Measurements from ENCODE around the gene RNF215. TPM values are rescaled to one million over a fixed set of nuclear protein-coding genes. Genes with fewer than 3 reads are reported as not detected.

Gene RNF215
- total RNA-seq, 1 donor from 2014 or later: 39.4 TPM

- Mint-ChIP-seq H3K27me3 (ENCODE audit: low read depth) (no peaks in the 10 kb centered on the region), H3K4me3 (no peak overlapping the region), H3K4me1 (no peaks in the 10 kb centered on the region), H3K9me3 (no peaks in the 10 kb centered on the region), H3K36me3 (no peaks in the 10 kb centered on the region), H3K27ac (no peak overlapping the region)
- no peak for DNase-seq (ENCODE audit: low spot score in 2 of 2, unreplicated experiment in 2 of 2)
- TF ChIP-seq, protein P1, sequence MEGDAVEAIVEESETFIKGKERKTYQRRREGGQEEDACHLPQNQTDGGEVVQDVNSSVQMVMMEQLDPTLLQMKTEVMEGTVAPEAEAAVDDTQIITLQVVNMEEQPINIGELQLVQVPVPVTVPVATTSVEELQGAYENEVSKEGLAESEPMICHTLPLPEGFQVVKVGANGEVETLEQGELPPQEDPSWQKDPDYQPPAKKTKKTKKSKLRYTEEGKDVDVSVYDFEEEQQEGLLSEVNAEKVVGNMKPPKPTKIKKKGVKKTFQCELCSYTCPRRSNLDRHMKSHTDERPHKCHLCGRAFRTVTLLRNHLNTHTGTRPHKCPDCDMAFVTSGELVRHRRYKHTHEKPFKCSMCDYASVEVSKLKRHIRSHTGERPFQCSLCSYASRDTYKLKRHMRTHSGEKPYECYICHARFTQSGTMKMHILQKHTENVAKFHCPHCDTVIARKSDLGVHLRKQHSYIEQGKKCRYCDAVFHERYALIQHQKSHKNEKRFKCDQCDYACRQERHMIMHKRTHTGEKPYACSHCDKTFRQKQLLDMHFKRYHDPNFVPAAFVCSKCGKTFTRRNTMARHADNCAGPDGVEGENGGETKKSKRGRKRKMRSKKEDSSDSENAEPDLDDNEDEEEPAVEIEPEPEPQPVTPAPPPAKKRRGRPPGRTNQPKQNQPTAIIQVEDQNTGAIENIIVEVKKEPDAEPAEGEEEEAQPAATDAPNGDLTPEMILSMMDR (IDR thresholded peaks at IDR 0.05; ENCODE audit: unreplicated experiment): no peak
Measured at GRCh38 chr22:30433227-30433626, 46.0 kb upstream of the RNF215 start.

- Mint-ChIP-seq H3K36me3 (no peaks in the 10 kb centered on the region), H3K4me3 (no peak overlapping the region), H3K4me1 (no peaks in the 10 kb centered on the region), H3K27me3 (ENCODE audit: low read depth) (no peaks in the 10 kb centered on the region), H3K27ac (no peak overlapping the region), H3K9me3 (no peaks in the 10 kb centered on the region)
- no peak for DNase-seq (ENCODE audit: low spot score in 2 of 2, unreplicated experiment in 2 of 2)
- TF ChIP-seq, protein P1 (IDR thresholded peaks at IDR 0.05; ENCODE audit: unreplicated experiment): no peak
Measured at GRCh38 chr22:30432520-30432919, 45.3 kb upstream of the RNF215 start.

GRCh38 chr22:30432096-30432495 is 44.9 kb upstream of the RNF215 start:
- no peak for DNase-seq (ENCODE audit: low spot score in 2 of 2, unreplicated experiment in 2 of 2)
- no peaks in the 10 kb centered on the region for H3K9me3 Mint-ChIP-seq
- H3K4me1 Mint-ChIP-seq: no peaks in the 10 kb centered on the region
- H3K4me3 Mint-ChIP-seq: no peak overlapping the region
- TF ChIP-seq, protein P1 (IDR thresholded peaks at IDR 0.05; ENCODE audit: unreplicated experiment): no peak
- no peaks in the 10 kb centered on the region for H3K27me3 Mint-ChIP-seq (ENCODE audit: low read depth)
- H3K36me3 Mint-ChIP-seq: no peaks in the 10 kb centered on the region
- no peak overlapping the region for H3K27ac Mint-ChIP-seq

DNA sequence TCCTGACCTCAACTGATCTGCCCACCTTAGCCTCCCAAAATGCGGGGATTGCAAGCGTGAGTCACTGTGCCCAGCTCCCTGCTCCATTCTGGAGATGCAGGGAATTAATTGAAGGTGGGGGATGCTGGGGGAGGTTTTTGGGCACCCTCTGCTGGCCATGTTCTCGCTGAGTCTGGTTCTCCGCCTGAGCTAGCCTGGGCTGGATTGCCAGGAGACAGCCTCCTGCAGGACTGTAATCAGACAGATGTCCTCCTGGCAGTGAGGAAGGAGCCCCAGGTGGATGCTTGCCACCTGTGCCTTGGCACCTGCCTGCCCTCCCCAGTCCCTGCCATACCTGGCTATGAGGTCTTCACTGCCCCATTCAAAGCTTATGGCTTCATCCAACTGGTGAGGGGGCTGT is 43.7 kb upstream of the RNF215 start:
- DNase-seq (ENCODE audit: low spot score in 2 of 2, unreplicated experiment in 2 of 2): no peak
- TF ChIP-seq, protein P1 (IDR thresholded peaks at IDR 0.05; ENCODE audit: unreplicated experiment): no peak

DNA sequence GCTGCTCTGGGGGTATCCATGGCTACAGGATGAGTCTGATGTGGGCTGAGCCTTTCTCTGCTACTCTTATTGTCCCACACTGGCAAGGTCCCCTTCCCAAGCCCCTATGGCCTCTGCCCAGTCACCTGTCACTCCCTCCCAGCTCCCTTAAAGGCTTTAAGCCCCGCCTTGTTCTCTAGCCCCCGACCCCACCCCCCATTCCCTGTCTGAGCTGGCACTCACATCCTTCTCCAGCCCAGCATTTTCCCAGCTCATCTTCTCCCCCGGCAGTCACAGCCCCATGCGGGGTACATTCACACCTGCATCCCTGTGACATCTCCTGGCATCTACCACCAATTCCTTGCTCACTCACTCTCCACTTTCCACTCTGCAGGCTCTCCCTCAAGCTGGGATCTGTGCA is 42.7 kb upstream of the RNF215 start:
- Mint-ChIP-seq H3K27ac (no peak overlapping the region), H3K9me3 (no peaks in the 10 kb centered on the region), H3K4me3 (no peak overlapping the region), H3K36me3 (no peaks in the 10 kb centered on the region), H3K4me1 (peaks cover 10% of the 10 kb centered on the region), H3K27me3 (ENCODE audit: low read depth) (no peaks in the 10 kb centered on the region)
- no peak for DNase-seq (ENCODE audit: low spot score in 2 of 2, unreplicated experiment in 2 of 2)
- TF ChIP-seq, protein P1 (IDR thresholded peaks at IDR 0.05; ENCODE audit: unreplicated experiment): no peak

More for the DNA sequence above, 43.7 kb upstream of the RNF215 start:
- no peak overlapping the region for H3K27ac Mint-ChIP-seq
- peaks cover 5% of the 10 kb centered on the region for H3K4me1 Mint-ChIP-seq
- H3K9me3 Mint-ChIP-seq: no peaks in the 10 kb centered on the region
- H3K36me3 Mint-ChIP-seq: no peaks in the 10 kb centered on the region
- no peak overlapping the region for H3K4me3 Mint-ChIP-seq
- no peaks in the 10 kb centered on the region for H3K27me3 Mint-ChIP-seq (ENCODE audit: low read depth)

DNA sequence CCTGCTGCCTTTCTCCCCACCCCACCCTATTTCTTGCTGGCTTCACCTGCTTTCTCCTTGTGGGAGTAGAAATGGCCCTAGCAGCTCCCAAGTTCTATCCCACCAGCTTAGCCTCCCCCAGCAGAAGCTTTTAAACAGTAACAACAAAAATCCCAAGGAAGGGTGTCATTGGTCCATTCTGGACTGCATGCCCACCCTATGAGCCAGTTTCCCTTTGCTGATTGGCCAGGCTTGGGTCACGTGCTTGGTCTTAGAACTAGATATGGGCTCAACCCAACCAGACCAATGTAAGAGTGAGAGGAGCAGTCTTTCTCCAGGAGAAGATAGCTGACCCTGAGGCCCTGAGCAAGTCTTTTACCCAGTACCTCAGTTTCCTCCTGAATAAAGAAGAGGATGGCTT is 40.7 kb upstream of the RNF215 start:
- Mint-ChIP-seq H3K36me3 (no peaks in the 10 kb centered on the region), H3K4me1 (peaks cover 18% of the 10 kb centered on the region), H3K27me3 (ENCODE audit: low read depth) (no peaks in the 10 kb centered on the region), H3K9me3 (no peaks in the 10 kb centered on the region), H3K4me3 (no peak overlapping the region), H3K27ac (no peak overlapping the region)
- DNase-seq (ENCODE audit: low spot score in 2 of 2, unreplicated experiment in 2 of 2): no peak
- TF ChIP-seq, protein P1 (IDR thresholded peaks at IDR 0.05; ENCODE audit: unreplicated experiment): no peak

All from mesothelial cell of epicardium (in vitro differentiated cells).